ENCODE results near the gene NOL8. TPM values are rescaled to one million over a fixed set of nuclear protein-coding genes. Genes with fewer than 3 reads are reported as not detected.

Gene NOL8
- total RNA-seq, 1 donor from 2014 or later, result 20.8 TPM

- ATAC-seq, result no peak
Observed at GRCh38 chr9:92263131-92263530, 62.0 kb downstream of the NOL8 start.

- no peak for ATAC-seq
Observed at GRCh38 chr9:92257327-92257726, 67.8 kb downstream of the NOL8 start.

- peak; percentile 17 for ATAC-seq
Observed at GRCh38 chr9:92254381-92255337, 70.5 kb downstream of the NOL8 start.

GRCh38 chr9:92253656-92254055 lies 71.5 kb downstream of the NOL8 start:
- ATAC-seq, result no peak

- no peak for ATAC-seq
Observed at GRCh38 chr9:92247981-92248380, 77.2 kb downstream of the NOL8 start.

Other genes starting within 250 kb of the NOL8 start
- gene SPTLC1, start 209.9 kb downstream of the NOL8 start, total RNA-seq, result 54.6 TPM
- 95.2 TPM for gene IARS1, start 31.7 kb downstream of the NOL8 start, total RNA-seq
- gene CENPP, start 603 bp upstream of the NOL8 start, total RNA-seq, result 8.2 TPM
- 0.68 TPM for gene OGN, start 79.2 kb upstream of the NOL8 start, total RNA-seq
- gene OMD, start 99.1 kb upstream of the NOL8 start, total RNA-seq, result 0.40 TPM
- 0.36 TPM for gene ASPN, start 157.2 kb upstream of the NOL8 start, total RNA-seq
- 0.56 TPM for gene ECM2, start 210.6 kb upstream of the NOL8 start, total RNA-seq